Fibroblast of lung (primary cell): ENCODE results near the gene PPP3R2. TPM values are rescaled to one million over a fixed set of nuclear protein-coding genes. Genes with fewer than 3 reads are reported as not detected.

Experiments
- DNase-seq, 2 donors: peaks; one replicate each; pipeline versions ENCODE4 v3.0.0 to v3.0.0-alpha.2; 2010; ENCODE audit warnings: low read depth in 2 of 2
- H2AFZ ChIP-seq: 2 replicates; pipeline ENCODE4 v1.5.1; 2012; ENCODE audit warnings: low read length, control low read depth, inconsistent platforms
- H3K27ac ChIP-seq: 2 replicates; pipeline ENCODE4 v1.5.1; 2011; ENCODE audit warnings: low read length, control low read depth; ENCODE audit not compliant: insufficient read depth
- H3K27me3 ChIP-seq: 2 replicates; pipeline ENCODE4 v1.5.1; 2011; ENCODE audit warnings: mild to moderate bottlenecking, low read length; ENCODE audit not compliant: control insufficient read depth, insufficient read depth
- H3K36me3 ChIP-seq: 2 replicates; pipeline ENCODE4 v1.5.1; 2011; ENCODE audit warnings: low read length; ENCODE audit not compliant: control insufficient read depth, insufficient read depth
- H3K4me1 ChIP-seq: 2 replicates; pipeline ENCODE4 v1.5.1; 2011; ENCODE audit warnings: low read length; ENCODE audit not compliant: control insufficient read depth, insufficient read depth; ENCODE audit errors: extremely low read depth
- H3K4me2 ChIP-seq: 2 replicates; pipeline ENCODE4 v1.5.1; 2011; ENCODE audit warnings: low read length, control low read depth; ENCODE audit not compliant: insufficient read depth; ENCODE audit errors: extremely low read depth
- H3K4me3 ChIP-seq, 4 experiments: fragments of 200-600 bp in 1 of 4; sonication (generic) in 1 of 4; replicated peaks in 1 of 4; 2 replicates each; pipeline ENCODE4 v1.5.1; 2011 to 2016; ENCODE audit warnings: low read length in 4 of 4, low read depth in 3 of 4, mild to moderate bottlenecking in 3 of 4, control low read depth in 2 of 4, inconsistent platforms in 1 of 4, mixed read lengths in 1 of 4; ENCODE audit not compliant: insufficient read depth in 1 of 4; ENCODE audit errors: control extremely low read depth in 1 of 4
- H3K79me2 ChIP-seq: 2 replicates; pipeline ENCODE4 v1.5.1; 2012; ENCODE audit warnings: mild to moderate bottlenecking, low read length, inconsistent platforms; ENCODE audit not compliant: control insufficient read depth, insufficient read depth
- H3K9ac ChIP-seq: 2 replicates; pipeline ENCODE4 v1.5.1; 2011; ENCODE audit warnings: mild to moderate bottlenecking, low read length, control low read depth; ENCODE audit not compliant: insufficient read depth
- H3K9me3 ChIP-seq: 2 replicates; pipeline ENCODE4 v1.5.1; 2012; ENCODE audit warnings: low read depth, low read length; ENCODE audit not compliant: control insufficient read depth, insufficient read depth
- H4K20me1 ChIP-seq: 2 replicates; pipeline ENCODE4 v1.5.1; 2011; ENCODE audit warnings: low read length; ENCODE audit not compliant: control insufficient read depth, insufficient read depth; ENCODE audit errors: extremely low read depth
- CTCF ChIP-seq, 2 donors: IDR thresholded peaks in 1 of 2; conservative IDR thresholded peaks in 1 of 2; 1 replicate in 1 of 2; 2 replicates in 1 of 2; pipeline ENCODE4 v1.5.1; 2011 to 2012; ENCODE audit warnings: low read length in 2 of 2, control low read depth in 1 of 2, inconsistent platforms in 1 of 2, low read depth in 1 of 2, mild to moderate bottlenecking in 1 of 2
- EZH2 ChIP-seq: IDR thresholded peaks from 2 replicates; pipeline ENCODE4 v1.5.1; 2012; ENCODE audit warnings: low read length, control low read depth, mild to moderate bottlenecking; ENCODE audit errors: missing control alignments
- polyA plus RNA-seq, 2 donors: library from polyadenylated mRNA; depleted of rRNA in 1 of 2; stranded (reverse) in 1 of 2; unstranded in 1 of 2; fragments of >200 nt; gene quantifications; 2 replicates each; pipeline ENCODE4 v1.2.1, GENCODE V29; 2011 to 2012; ENCODE audit warnings: missing spikeins in 1 of 2
- total RNA-seq: library from RNA; depleted of rRNA; stranded (reverse); fragments of >200 nt; gene quantifications from 2 replicates; pipeline ENCODE4 v1.2.1, GENCODE V29; 2014

Gene PPP3R2
- total and polyA plus RNA-seq, 2 donors (not counting 1 experiment from before 2014, with no cell fraction given), result not detected

GRCh38 chr9:101604296-101604695 is 9.5 kb upstream of the PPP3R2 start:
- H3K4me2 ChIP-seq, result no peak overlapping the region
- H3K9ac ChIP-seq, result no peak overlapping the region
- H3K36me3 ChIP-seq, result no peaks in the 10 kb centered on the region
- no peak overlapping the region for H2AFZ ChIP-seq
- no peaks in the 10 kb centered on the region for H3K9me3 ChIP-seq
- no peak overlapping the region for H3K4me3 ChIP-seq
- TF ChIP-seq EZH2 (no peak), CTCF (conservative IDR thresholded peaks at IDR 0.05 in 1 of 2, IDR thresholded peaks at IDR 0.05 in 1 of 2; ENCODE audit: low read depth in 1 of 2, low read length in 2 of 2) (no peak)
- H3K27me3 ChIP-seq, result no peaks in the 10 kb centered on the region
- H3K79me2 ChIP-seq, result no peaks in the 10 kb centered on the region
- no peaks in the 10 kb centered on the region for H4K20me1 ChIP-seq
- DNase-seq, result no peak
- no peaks in the 10 kb centered on the region for H3K4me1 ChIP-seq
- H3K27ac ChIP-seq, result no peak overlapping the region

GRCh38 chr9:101601904-101602765 is 7.4 kb upstream of the PPP3R2 start:
- Histone ChIP-seq H3K79me2 (no peaks in the 10 kb centered on the region), H3K9me3 (no peaks in the 10 kb centered on the region), H3K4me3 (no peak overlapping the region), H3K27me3 (no peaks in the 10 kb centered on the region), H4K20me1 (no peaks in the 10 kb centered on the region), H3K27ac (no peak overlapping the region), H3K4me2 (no peak overlapping the region), H3K36me3 (no peaks in the 10 kb centered on the region), H3K4me1 (no peaks in the 10 kb centered on the region), H3K9ac (no peak overlapping the region), H2AFZ (no peak overlapping the region)
- peak; percentile 28 to 61 for DNase-seq
- TF ChIP-seq CTCF (conservative IDR thresholded peaks at IDR 0.05 in 1 of 2, IDR thresholded peaks at IDR 0.05 in 1 of 2; ENCODE audit: low read depth in 1 of 2, low read length in 2 of 2) (peak; percentile 60 to 68), EZH2 (no peak)

- Histone ChIP-seq H3K27me3 (no peaks in the 10 kb centered on the region), H4K20me1 (no peaks in the 10 kb centered on the region), H3K79me2 (no peaks in the 10 kb centered on the region), H2AFZ (no peak overlapping the region), H3K4me1 (no peaks in the 10 kb centered on the region), H3K9ac (no peak overlapping the region), H3K4me3 (no peak overlapping the region), H3K4me2 (no peak overlapping the region), H3K9me3 (no peaks in the 10 kb centered on the region), H3K36me3 (no peaks in the 10 kb centered on the region), H3K27ac (no peak overlapping the region)
- DNase-seq, result no peak
- TF ChIP-seq CTCF (conservative IDR thresholded peaks at IDR 0.05 in 1 of 2, IDR thresholded peaks at IDR 0.05 in 1 of 2; ENCODE audit: low read depth in 1 of 2, low read length in 2 of 2) (no peak), EZH2 (no peak)
Observed at GRCh38 chr9:101593345-101593744, 1.4 kb downstream of the PPP3R2 start.
